PC-3 (cell line): ENCODE measurements around the gene PDZD2.

Experiments
- CTCF ChIP-seq: fragments of 300-600 bp; sonication (generic); conservative IDR thresholded peaks from 2 replicates; pipeline ENCODE4 v1.5.1; 2017; ENCODE audit warnings: antibody characterized with exemption, low read depth, mild to moderate bottlenecking, low read length
- EZH2 ChIP-seq: fragments of 300-600 bp; sonication (generic); IDR thresholded peaks from one replicate; pipeline ENCODE4 v1.6.1; 2017; ENCODE audit warnings: antibody characterized with exemption, mild to moderate bottlenecking, low read length; ENCODE audit not compliant: unreplicated experiment
- EZH2phosphoT487 ChIP-seq: fragments of 300-600 bp; sonication (generic); IDR thresholded peaks from 2 replicates; pipeline ENCODE4 v1.6.1; 2018; ENCODE audit warnings: mild to moderate bottlenecking, antibody characterized with exemption, low read length, borderline replicate concordance

- TF ChIP-seq CTCF (no peak), EZH2phosphoT487 (no peak), EZH2 (no peak)
These were observed 313.1 kb downstream of the PDZD2 start for GRCh38 chr5:31952067-31952466.
